Right cardiac atrium (tissue), 5 donors: ENCODE results near the gene PTPRD. TPM values are rescaled to one million over a fixed set of nuclear protein-coding genes. Genes with fewer than 3 reads are reported as not detected.

ENCODE experiments used
- ATAC-seq, 2 donors: fragments of 200-7000 bp; cut with Tn5 transposase; one replicate each; pipeline versions ENCODE4 v1.8.0 to v1.9.1; 2020; ENCODE audit warnings: moderate library complexity in 2 of 2, mild to moderate bottlenecking in 1 of 2
- DNase-seq, 3 donors: peaks; one replicate each; pipeline ENCODE4 v3.0.0-alpha.2; 2020
- H3K27ac ChIP-seq: one replicate; pipeline ENCODE4 v1.5.1; 2013; ENCODE audit warnings: mild to moderate bottlenecking, low read length, control low read depth, moderate library complexity
- H3K27me3 ChIP-seq: one replicate; pipeline ENCODE4 v1.6.1; 2013; ENCODE audit not compliant: control insufficient read depth, insufficient read depth
- H3K4me1 ChIP-seq: one replicate; pipeline ENCODE4 v1.6.1; 2013; ENCODE audit warnings: low read length; ENCODE audit not compliant: control insufficient read depth, insufficient read depth
- H3K4me3 ChIP-seq: one replicate; pipeline ENCODE4 v1.5.1; 2013; ENCODE audit warnings: low read length, control low read depth
- H3K9me3 ChIP-seq: one replicate; pipeline ENCODE4 v1.6.1; 2013; ENCODE audit warnings: low read length; ENCODE audit not compliant: control insufficient read depth
- WGBS: extraction: QIAGEN DNeasy Blood & Tissue Kit; methylation state at CpG from one replicate; pipeline ENCODE4 v1.1.7; 2013; 5-methylcytosine and 5-hydroxymethylcytosine counted together
- intact Hi-C, 4 donors: fragments of 100-400 bp; cut with DNase I; formaldehyde crosslinking; loops; one replicate each; pipeline versions ENCODE4 v1.11.0 to v1.14.0; 2022 to 2023
- polyA plus RNA-seq: library from polyadenylated mRNA; stranded (reverse); fragments of 200-250 nt; gene quantifications from one replicate; pipeline ENCODE4 v1.2.3, GENCODE V29; 2013
- total RNA-seq, 4 donors: library from RNA; stranded (reverse); fragmentation: NEBNext Ultra II Directional; extraction: Animal tissue kit (Norgen Biotek cat#: 25700); gene quantifications; one replicate each; pipeline ENCODE4 v1.2.1, GENCODE V29; 2021
- donor health status: healthy with polysubstance abuse.
- donor health status: DM: no; HTN: yes; CAD: no.
- donor health status: DM: no; HTN: no; CAD: no.
- donor health status: DM: no; HTN: yes; CAD: no; lungs with severe emphysema.
- donor health status: DM: yes; HTN: yes; CAD: no.

PTPRD gene
- total and polyA plus RNA-seq, 5 donors: 1.3 to 11.8 (median 7.1) TPM

DNA sequence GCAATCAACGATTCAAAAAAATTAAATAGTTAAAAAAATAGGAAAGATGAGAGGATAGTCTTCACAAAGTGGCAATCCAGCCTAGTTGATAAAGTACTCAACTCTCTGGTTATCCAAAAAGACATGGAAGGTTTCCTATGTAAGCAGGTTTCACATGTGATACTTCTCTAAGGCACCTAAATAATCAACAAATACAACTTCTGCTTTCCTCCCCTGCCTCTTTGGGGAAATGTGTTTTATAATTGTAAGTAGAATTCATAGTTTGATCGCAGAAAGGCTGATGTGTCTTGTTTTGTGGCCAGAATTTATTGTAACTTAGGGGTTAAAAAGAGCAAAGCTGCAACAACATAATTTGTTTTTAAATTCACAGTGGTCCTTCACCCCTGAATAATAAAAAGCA, 1957.7 kb downstream of the PTPRD start:
- no peak overlapping the region for H3K4me3 ChIP-seq
- no peak overlapping the region for H3K27ac ChIP-seq
- DNase-seq (no peak), ATAC-seq (no peak)
- WGBS: 82% methylated on average over 2 of the region's 2 CpGs
- peaks cover 3% of the 10 kb centered on the region for H3K4me1 ChIP-seq
- H3K27me3 ChIP-seq: no peaks in the 10 kb centered on the region
- intact Hi-C loops: no loop called here
- no peaks in the 10 kb centered on the region for H3K9me3 ChIP-seq

DNA sequence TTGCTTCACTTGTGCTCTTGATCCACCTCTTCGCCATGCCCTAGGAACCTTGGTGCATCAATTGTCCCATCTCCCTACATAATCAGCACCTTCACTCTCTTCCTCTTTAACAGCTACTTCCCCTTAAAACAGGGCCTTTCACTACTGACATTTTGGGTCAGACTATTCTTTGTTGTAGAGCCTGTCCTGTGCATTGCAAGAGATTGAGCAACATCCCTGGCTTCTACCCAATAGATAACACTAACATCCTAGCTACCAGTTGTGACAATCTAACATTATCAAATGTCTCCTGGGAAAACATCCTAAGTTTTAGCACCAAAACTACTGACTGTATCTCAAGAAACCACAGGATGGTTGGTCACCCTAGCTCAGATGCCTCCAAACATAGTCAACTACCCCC, 1958.9 kb downstream of the PTPRD start:
- no peaks in the 10 kb centered on the region for H3K27me3 ChIP-seq
- no peak overlapping the region for H3K27ac ChIP-seq
- intact Hi-C loops: no loop called here
- H3K4me3 ChIP-seq: no peak overlapping the region
- DNase-seq (no peak), ATAC-seq (no peak)
- WGBS: 85% methylated on average over 1 of the region's 1 CpG
- peaks cover 3% of the 10 kb centered on the region for H3K4me1 ChIP-seq
- no peaks in the 10 kb centered on the region for H3K9me3 ChIP-seq

DNA sequence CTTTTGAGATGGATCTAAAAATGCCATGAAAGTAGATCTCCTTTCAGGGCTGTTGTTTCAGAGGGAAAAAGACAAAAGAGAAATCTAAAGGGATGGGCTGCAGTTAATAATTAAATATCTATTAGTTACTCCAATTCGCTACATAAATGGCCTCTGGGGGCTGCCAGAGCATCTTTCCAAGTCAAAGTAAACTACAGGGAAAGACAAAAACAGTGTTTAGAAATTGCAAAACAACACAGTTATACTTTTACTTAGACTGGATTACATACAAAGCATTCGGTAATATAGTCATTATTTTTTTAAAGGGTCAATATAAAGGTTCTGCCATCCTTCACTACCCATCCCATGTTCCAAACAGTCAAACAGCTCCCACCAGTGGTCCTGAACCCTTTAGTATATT, 1959.7 kb downstream of the PTPRD start:
- no peaks in the 10 kb centered on the region for H3K27me3 ChIP-seq
- H3K4me1 ChIP-seq: peaks cover 3% of the 10 kb centered on the region
- no peaks in the 10 kb centered on the region for H3K9me3 ChIP-seq
- no peak for ATAC-seq
- no peak overlapping the region for H3K4me3 ChIP-seq
- WGBS: 76% methylated on average over 2 of the region's 2 CpGs
- H3K27ac ChIP-seq: no peak overlapping the region
- intact Hi-C loops: no loop called here
- DNase-seq: no peak

DNA sequence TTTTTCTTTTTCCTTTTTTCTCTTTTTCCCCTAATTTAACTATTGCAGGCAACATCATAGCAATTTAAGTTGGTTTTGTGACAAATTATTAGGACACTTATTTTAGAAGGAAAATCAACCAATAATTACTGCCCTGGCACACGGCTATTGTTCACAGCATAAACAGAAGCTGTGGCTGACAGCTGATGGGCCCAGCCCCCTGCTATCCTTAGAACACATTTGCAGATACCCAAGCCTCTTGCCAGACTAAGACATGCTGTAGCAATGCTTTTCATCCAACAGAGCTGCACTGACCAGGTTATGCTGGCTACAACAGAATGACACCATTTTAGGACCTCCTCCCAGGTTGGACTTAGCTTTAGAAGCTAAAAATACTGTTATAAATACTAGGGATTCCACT, 1960.5 kb downstream of the PTPRD start:
- no peak for ATAC-seq
- H3K27me3 ChIP-seq: no peaks in the 10 kb centered on the region
- no peak overlapping the region for H3K4me3 ChIP-seq
- DNase-seq: no peak
- H3K27ac ChIP-seq: no peak overlapping the region
- H3K9me3 ChIP-seq: no peaks in the 10 kb centered on the region
- intact Hi-C loops: no loop called here
- WGBS: 54% methylated on average over 1 of the region's 1 CpG
- H3K4me1 ChIP-seq: peaks cover 3% of the 10 kb centered on the region

DNA sequence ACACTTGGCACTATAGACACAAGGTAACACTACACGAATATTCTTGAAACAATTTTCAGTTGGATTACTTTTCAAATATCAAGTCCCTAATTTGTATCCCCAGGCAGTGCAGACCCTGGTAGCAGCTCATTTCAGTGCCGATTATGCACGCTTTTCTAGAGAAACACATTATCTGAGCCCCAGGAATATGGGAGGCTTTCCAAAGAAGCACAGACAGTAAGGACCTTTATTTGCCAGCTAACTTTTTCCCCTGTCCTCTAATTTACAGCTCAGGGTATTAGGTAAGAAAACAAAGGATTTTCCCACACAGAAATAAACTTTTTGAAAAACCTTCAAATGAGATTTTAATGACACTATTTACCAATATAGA, 1961.0 kb downstream of the PTPRD start:
- no peak for DNase-seq
- WGBS: 22% methylated on average over 3 of the region's 3 CpGs
- intact Hi-C loops: no loop called here
- ATAC-seq: no peak
- no peaks in the 10 kb centered on the region for H3K27me3 ChIP-seq
- no peaks in the 10 kb centered on the region for H3K9me3 ChIP-seq
- H3K4me1 ChIP-seq: peaks cover 3% of the 10 kb centered on the region
- no peak overlapping the region for H3K4me3 ChIP-seq
- no peak overlapping the region for H3K27ac ChIP-seq

DNA sequence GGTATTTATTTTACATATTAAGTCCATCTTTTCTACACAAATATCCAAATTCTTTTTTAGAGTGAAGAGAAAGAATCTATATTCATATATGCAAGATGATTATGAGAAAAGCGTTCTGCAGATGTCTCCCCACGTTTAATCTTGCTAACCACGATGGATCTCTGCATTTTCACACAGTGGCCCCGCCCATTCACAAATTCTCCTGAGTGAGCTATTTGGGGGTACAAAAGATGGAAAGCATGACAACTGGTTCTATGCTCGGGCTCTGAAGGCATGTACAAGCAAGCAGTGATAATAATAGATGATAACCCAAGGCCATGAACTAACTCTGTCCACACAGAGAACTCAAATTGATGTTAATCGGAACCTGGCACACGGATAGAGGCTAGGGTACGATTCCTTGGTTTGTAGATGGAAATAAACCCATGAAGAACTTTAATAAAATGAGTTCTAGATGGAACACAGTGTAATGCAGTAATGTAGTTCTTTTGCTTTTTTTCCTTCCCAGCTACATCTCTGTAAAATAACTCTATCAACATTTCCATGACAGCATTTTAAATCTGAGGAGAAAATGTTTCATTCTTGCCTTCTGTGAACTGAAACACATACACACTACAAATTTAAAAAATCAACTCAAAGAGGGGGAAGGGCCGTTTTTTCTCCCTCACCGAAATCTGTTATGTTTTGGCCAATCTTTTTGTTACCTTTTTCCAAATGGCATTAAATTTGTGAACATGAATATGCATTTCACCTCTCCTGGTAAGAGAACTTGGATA, 1961.5 kb downstream of the PTPRD start:
- no peak for ATAC-seq
- Histone ChIP-seq H3K4me1 (peaks cover 3% of the 10 kb centered on the region), H3K27ac (no peak overlapping the region), H3K4me3 (no peak overlapping the region), H3K27me3 (no peaks in the 10 kb centered on the region), H3K9me3 (no peaks in the 10 kb centered on the region)
- DNase-seq: no peak
- intact Hi-C loops: no loop called here
- 70% methylated on average over 10 of the region's 10 CpGs for WGBS

DNA sequence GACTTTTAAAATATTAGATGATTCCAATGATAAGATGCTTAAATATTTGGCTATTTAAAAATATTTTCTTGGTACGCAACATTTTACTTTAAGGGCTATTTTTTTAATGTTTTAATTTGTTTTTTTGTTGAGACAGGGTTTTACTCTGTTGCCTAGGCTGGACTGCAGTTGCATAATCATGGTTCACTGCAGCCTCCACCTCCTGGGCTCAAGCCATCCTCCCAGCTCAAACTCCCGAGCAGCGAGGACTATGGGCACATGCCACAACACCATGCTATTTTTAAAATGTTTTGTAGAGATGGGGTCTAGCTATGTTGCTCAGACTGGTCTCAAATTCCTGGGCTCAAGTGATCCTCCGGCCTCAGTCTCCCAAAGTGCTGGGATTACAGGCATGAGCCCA, 1963.0 kb downstream of the PTPRD start:
- Histone ChIP-seq H3K4me3 (no peak overlapping the region), H3K4me1 (peaks cover 3% of the 10 kb centered on the region), H3K27ac (no peak overlapping the region), H3K27me3 (no peaks in the 10 kb centered on the region), H3K9me3 (no peaks in the 10 kb centered on the region)
- 69% methylated on average over 4 of the region's 4 CpGs for WGBS
- intact Hi-C loops: no loop called here
- DNase-seq (peak in 2 of 3 donors; percentile 47 to 62), ATAC-seq (no peak)

DNA sequence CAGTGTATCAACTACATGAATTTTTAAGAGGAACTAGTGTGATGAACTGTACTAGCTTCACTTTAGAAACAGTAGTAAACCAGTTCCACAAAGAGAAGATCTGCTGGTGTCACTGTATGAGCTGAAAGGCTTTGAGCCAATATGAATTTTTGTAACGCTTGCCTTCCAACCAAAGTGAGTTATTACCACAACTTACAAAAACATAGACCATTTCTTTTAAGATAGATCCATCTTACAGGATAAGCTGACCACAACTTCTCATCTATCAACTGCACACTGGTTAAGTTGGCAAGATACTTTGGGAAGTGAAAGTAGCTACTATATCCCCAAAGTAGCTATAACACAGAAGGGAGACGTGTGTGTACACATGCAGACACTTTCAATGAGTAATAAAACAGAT, 1963.6 kb downstream of the PTPRD start:
- H3K27ac ChIP-seq: no peak overlapping the region
- H3K9me3 ChIP-seq: no peaks in the 10 kb centered on the region
- WGBS: 67% methylated on average over 2 of the region's 2 CpGs
- peaks cover 3% of the 10 kb centered on the region for H3K4me1 ChIP-seq
- H3K4me3 ChIP-seq: no peak overlapping the region
- ATAC-seq (no peak), DNase-seq (no peak)
- intact Hi-C loops: no loop called here
- H3K27me3 ChIP-seq: no peaks in the 10 kb centered on the region

DNA sequence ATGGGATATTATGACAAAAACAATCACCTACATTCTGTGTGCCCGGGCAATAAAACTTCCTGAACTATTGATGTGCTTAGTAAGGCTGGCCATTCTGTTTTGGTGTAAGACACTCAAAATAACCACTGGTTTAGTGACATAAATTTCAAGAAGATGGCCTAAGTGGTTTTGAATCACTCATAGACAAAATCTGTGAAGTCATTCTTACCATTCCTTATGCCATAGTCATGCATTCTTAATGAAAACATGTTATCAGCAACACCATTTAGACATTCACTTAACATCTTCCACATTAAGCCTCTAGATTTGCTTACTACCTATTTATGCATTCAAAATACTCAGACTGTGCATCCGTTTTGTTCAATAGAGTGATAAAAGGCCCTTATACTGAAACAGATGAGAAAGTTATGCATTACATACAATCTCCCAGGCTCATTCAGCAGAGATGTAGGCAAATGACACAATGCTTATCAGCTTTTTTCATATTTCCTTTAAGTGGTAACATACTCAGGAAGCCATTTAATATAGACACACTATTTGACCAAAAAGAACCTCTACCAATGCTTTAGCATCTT, 1964.4 kb downstream of the PTPRD start:
- H3K4me3 ChIP-seq: no peak overlapping the region
- H3K4me1 ChIP-seq: peaks cover 3% of the 10 kb centered on the region
- H3K27me3 ChIP-seq: no peaks in the 10 kb centered on the region
- H3K9me3 ChIP-seq: no peaks in the 10 kb centered on the region
- no peak for DNase-seq
- WGBS: 69% methylated on average over 2 of the region's 2 CpGs
- H3K27ac ChIP-seq: no peak overlapping the region
- intact Hi-C loops: no loop called here
- no peak for ATAC-seq

DNA sequence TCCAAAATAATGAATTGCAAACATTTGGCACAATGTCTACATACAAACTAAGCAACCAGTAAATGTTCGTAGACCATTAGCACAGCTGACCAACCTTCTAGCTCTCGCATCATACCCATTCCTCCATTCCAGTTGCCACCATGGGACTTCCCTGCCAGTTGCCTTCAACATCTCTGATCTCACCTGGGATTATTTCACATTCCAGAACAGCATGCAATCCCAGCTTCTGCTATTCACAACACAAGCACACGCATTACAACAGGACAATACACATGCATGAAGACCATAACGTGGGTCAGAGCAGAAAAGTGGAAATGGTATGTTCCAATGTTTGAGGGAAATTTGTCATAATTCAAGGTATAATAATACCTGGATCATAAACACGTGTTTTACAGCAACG, 1965.0 kb downstream of the PTPRD start:
- Histone ChIP-seq H3K27me3 (no peaks in the 10 kb centered on the region), H3K4me1 (peaks cover 3% of the 10 kb centered on the region), H3K27ac (no peak overlapping the region), H3K4me3 (no peak overlapping the region), H3K9me3 (no peaks in the 10 kb centered on the region)
- DNase-seq (no peak), ATAC-seq (no peak)
- 83% methylated on average over 6 of the region's 6 CpGs for WGBS
- intact Hi-C loops: no loop called here

DNA sequence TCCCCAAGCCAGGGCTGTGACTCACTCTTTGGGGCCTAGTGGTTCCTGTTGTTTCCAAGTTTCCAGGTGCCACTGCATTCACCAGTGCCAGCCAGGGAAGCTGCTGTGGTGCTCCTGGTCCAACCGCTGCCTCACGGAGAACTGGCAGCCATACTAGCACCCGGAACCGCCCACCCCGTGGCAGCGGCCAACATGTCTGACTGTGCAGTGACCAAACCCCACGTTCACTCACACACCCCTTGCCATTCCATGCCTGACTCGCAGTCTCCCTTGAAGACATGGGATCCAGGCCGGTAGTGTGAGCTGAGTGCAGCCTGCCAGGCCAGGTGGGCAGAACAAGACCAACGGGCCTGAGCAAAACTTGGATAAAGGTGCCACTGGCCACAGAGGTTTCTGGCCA, 1968.2 kb downstream of the PTPRD start:
- Histone ChIP-seq H3K27me3 (no peaks in the 10 kb centered on the region), H3K4me3 (no peak overlapping the region), H3K4me1 (no peaks in the 10 kb centered on the region), H3K27ac (no peak overlapping the region), H3K9me3 (no peaks in the 10 kb centered on the region)
- 95% methylated on average over 10 of the region's 10 CpGs for WGBS
- DNase-seq (peak in 2 of 3 donors; percentile 24 to 26), ATAC-seq (no peak)
- intact Hi-C loops: no loop called here
